B cell (primary cell): ENCODE measurements around the gene ADGRV1.

ENCODE experiments used
- EZH2 ChIP-seq: IDR thresholded peaks from 2 replicates; pipeline ENCODE4 v1.6.1; 2012; ENCODE audit warnings: borderline replicate concordance, low read depth, mild to moderate bottlenecking, moderate library complexity, low read length; ENCODE audit not compliant: insufficient read depth, poor library complexity, severe bottlenecking
- TF ChIP-seq, protein P1 (sequence below): fragments of 200-600 bp; IDR thresholded peaks from one replicate; pipeline ENCODE4 v1.8.0; 2022; ENCODE audit warnings: antibody characterized with exemption, mild to moderate bottlenecking

DNA sequence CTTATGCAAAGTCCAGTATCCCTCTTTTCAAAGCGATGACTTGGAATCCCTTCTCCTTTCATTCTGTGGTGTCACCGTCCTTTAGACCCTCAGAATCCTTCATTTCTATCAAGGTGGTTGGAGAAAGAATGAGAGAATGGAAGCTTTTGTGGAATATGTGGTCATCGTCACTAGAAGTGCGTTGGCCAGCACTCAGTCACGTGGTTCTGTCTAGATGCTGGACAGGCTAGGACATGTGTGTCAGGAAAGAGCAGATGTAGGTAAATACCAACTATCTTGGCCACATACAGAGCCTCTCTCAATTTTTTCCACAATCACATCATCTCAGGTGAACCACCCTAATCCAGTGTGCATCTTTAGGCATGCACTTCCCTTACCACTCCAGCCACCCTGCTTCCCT lies 618.5 kb downstream of the ADGRV1 start:
- TF ChIP-seq EZH2: no peak
- TF ChIP-seq, protein P1, sequence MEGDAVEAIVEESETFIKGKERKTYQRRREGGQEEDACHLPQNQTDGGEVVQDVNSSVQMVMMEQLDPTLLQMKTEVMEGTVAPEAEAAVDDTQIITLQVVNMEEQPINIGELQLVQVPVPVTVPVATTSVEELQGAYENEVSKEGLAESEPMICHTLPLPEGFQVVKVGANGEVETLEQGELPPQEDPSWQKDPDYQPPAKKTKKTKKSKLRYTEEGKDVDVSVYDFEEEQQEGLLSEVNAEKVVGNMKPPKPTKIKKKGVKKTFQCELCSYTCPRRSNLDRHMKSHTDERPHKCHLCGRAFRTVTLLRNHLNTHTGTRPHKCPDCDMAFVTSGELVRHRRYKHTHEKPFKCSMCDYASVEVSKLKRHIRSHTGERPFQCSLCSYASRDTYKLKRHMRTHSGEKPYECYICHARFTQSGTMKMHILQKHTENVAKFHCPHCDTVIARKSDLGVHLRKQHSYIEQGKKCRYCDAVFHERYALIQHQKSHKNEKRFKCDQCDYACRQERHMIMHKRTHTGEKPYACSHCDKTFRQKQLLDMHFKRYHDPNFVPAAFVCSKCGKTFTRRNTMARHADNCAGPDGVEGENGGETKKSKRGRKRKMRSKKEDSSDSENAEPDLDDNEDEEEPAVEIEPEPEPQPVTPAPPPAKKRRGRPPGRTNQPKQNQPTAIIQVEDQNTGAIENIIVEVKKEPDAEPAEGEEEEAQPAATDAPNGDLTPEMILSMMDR: no peak
